ENCODE data around the gene CAPN10.
"Not testable (repeated sequence)": the region's sequence is repeated elsewhere in the genome, so short reads cannot be mapped to it uniquely, and the experiment has no call there.

The CAPN10 gene

DNA sequence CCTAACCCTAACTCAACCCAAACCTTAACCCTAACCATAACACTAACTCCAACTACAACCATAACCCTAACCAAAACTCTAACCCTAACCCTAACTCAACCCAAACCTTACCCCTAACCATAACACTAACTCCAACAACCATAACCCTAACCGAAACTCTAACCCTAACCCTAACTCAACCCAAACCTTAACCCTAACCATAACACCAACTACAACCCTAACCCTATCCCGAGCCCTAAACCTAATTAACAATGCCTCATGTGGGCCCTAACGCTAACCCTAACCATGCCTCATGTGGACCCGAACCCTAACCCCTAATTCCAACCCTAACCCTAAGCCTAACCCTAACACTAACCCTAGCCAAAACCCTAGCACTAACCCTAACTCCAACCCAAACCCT lies 27.2 kb downstream of the CAPN10 start:
- no peak overlapping the region for H3K27ac ChIP-seq
- TF ChIP-seq ZFX (IDR thresholded peaks at IDR 0.05): no peak
- TF ChIP-seq, protein P1, sequence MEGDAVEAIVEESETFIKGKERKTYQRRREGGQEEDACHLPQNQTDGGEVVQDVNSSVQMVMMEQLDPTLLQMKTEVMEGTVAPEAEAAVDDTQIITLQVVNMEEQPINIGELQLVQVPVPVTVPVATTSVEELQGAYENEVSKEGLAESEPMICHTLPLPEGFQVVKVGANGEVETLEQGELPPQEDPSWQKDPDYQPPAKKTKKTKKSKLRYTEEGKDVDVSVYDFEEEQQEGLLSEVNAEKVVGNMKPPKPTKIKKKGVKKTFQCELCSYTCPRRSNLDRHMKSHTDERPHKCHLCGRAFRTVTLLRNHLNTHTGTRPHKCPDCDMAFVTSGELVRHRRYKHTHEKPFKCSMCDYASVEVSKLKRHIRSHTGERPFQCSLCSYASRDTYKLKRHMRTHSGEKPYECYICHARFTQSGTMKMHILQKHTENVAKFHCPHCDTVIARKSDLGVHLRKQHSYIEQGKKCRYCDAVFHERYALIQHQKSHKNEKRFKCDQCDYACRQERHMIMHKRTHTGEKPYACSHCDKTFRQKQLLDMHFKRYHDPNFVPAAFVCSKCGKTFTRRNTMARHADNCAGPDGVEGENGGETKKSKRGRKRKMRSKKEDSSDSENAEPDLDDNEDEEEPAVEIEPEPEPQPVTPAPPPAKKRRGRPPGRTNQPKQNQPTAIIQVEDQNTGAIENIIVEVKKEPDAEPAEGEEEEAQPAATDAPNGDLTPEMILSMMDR (conservative IDR thresholded peaks at IDR 0.05): no peak

DNA sequence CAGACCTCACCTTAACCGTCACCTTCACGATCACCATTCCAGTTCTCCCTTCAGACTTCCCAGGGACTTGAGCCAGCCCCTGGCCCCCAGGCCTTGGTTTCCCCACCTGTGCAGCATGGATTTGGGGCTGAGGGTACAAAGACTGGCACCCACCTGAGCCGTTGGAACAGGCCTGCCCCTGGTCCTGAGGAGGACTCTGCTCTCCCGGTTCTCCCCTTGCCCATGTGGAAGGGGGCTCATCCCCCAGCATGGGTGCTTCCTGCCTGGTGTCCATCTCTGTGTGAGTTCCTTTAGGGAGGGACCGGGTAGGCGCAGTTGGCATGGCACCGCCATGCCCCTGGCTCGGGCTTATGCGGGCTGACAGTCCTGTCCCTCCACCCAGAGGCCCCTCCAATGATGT lies 27.9 kb downstream of the CAPN10 start:
- no peak overlapping the region for H3K27ac ChIP-seq
- TF ChIP-seq ZFX (IDR thresholded peaks at IDR 0.05): no peak
- TF ChIP-seq, protein P1 (conservative IDR thresholded peaks at IDR 0.05): no peak

DNA sequence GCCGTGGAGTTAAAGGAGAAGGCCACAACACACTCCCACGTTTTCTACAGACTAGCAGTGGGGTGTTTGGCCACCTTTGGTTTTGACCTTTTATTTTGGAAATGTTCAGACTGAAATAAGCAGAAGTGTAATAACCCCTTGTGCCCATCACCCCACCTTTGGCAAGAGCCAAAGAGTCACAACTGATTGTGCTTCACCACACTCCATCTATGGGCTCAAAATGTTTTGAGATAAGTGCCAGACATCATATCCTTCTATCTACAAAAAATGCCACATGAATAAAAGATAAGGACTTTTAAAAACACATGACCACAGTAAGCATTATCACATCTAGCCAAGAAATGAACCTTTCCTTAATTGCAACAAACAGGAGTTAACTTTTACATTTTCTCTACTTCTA lies 28.9 kb downstream of the CAPN10 start:
- H3K27ac ChIP-seq: no peak overlapping the region
- TF ChIP-seq ZFX (IDR thresholded peaks at IDR 0.05): no peak
- TF ChIP-seq, protein P1 (conservative IDR thresholded peaks at IDR 0.05): no peak

DNA sequence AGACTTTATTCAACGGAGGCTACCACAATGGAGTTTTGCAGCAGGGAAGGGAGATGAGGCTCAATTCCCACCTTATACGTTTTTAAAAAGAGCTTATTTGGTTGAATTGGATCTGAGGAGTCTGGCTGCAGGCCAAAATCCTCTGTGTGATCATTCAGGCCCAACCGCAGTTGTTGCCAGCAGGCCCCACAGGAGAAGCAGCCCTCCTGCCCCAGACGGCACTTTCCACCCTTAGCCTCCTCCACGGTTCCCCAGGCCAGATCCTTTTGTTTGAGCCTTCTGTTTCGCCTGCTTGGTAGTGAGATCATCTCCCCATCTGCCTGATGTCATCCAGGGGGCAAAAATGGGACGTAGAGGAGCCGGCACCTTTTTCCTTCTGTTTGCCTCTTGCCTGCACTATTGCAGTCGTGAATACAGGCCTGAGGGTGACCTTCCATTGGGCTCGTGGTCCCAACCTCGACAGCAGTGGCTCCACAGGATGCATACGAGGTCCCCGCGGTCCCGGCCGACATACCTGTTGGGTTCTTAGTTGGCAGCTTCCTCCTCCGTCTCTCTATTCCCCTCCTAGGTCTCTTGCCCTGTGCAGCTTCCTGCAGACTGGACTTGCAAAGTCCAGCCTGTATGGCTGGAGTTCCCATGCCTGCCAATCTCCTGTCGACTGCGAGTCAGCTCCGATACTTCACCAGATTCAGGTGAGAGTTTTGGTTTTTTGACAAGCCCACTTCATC lies 29.4 kb downstream of the CAPN10 start:
- no peak overlapping the region for H3K27ac ChIP-seq
- no peak for TF ChIP-seq ZFX (IDR thresholded peaks at IDR 0.05)

DNA sequence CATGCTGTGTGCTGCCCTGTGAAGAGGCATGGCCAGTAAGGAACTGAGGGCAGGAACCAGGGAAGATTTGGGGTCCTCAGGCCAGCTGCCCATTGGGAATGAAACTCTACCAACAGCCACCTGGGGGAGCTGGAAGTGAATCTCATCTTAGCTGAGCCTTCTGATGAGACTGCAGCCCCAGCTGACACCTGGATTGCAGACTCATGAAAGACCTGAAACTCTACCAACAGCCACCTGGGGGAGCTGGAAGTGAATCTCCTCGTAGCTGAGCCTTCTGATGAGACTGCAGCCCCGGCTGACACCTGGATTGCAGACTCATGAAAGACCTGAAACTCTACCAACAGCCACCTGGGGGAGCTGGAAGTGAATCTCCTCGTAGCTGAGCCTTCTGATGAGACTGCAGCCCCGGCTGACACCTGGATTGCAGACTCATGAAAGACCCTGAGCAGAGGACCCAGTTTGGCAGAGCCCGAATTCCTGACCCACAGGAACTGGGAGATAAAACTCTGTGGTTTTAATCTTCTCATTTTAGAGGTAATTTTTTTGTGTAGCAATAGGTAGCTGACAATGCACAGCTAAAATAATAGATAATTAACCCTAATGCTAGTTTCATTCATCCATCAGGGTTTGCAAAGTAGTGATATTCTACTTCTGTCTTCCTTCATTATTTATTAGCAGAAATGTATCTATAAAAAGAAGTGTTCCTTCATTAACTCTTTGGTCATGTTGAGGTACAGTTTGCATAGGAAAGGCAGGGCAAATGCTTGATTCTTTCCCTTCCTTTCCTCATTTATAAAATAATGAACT lies 30.5 kb downstream of the CAPN10 start:
- not testable (repeated sequence) for H3K27ac ChIP-seq

DNA sequence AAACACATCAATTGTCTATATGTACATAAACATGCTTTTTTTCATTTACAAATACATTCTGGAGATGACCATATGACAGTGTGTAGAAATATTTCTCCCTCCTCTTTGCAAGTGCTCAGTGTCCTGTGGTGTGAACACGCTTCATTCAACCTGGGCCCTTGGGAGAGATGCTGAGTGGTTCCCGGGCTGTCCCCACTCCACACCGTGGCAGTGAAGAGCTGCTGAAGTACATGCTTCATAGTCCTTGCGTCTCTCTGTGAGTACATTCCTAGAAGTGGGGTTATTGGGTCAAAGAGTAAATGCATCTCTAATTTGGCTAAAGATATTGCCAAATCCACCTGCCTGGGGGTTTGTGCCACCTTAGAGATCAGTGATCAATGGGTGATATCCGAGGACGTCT lies 32.2 kb downstream of the CAPN10 start:
- no peak for TF ChIP-seq ZFX (IDR thresholded peaks at IDR 0.05)
- TF ChIP-seq, protein P1 (conservative IDR thresholded peaks at IDR 0.05): no peak
- no peak overlapping the region for H3K27ac ChIP-seq

DNA sequence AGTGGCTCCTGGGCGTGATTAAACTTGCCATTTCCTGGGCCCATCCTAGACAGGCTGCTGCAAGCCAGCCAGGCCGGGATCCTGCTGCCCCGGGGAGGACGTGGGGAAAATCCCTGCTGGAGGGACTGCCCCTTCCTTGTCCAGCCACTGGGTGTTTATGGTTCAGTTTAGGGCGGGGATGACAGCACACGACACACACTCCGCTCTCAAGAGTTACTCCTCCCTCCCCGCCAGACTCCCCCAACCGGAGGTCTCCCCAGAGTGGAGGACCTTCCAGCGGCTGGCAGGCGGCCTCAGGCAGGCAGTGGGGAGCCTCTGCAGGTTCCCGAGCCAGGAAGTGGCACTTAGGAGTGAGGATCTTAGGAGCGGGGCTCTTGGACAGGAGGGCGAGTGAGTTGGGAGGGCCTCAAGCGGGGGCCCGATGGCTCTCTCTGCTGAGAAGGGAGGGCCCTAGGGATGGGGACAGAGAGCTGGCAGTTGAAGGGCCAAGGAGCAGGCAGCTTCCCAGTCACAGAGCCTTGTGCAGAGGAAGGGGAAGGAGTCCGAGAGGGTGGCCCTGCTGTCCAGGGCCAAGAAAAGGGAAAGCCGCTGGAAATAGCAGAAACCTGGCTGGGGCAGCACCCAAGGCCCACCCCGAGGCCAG lies 33.1 kb downstream of the CAPN10 start:
- H3K27ac ChIP-seq: no peak overlapping the region
- TF ChIP-seq, protein P1 (conservative IDR thresholded peaks at IDR 0.05): no peak
- no peak for TF ChIP-seq ZFX (IDR thresholded peaks at IDR 0.05)

DNA sequence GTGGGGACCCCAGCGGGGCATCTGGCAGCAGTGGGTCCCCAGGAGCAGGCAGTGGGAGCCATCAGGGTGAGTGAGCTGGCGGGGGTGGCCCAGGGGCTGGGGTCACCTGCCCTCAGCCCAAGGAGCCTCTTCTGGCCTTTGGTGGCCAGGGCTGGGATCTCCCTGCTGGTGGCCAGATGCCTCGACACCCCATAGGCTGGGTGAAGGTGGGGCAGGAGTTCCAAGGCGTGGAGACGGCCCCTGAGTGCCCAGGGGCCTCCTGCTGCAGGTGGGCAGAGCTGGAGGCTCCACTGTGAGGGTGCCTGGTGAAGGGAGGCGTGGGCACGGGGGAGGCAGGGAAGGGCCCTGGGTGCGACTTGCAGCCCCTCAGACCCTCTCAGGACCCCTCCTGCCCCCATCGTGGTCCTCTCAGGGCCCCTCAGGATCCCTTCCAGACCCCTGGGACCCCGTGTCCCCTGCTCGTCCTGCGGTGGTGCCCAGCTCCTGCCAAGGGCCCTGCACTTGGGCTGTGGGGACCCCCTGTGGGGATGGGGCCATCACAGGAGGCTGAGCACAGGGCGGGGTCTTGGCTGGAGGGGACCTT lies 33.7 kb downstream of the CAPN10 start:
- H3K27ac ChIP-seq: no peak overlapping the region
- TF ChIP-seq, protein P1 (conservative IDR thresholded peaks at IDR 0.05): no peak
- no peak for TF ChIP-seq ZFX (IDR thresholded peaks at IDR 0.05)

Measured in C4-2B (cell line).